ENCODE results near the gene PRPF40B. TPM values are rescaled to one million over a fixed set of nuclear protein-coding genes. Genes with fewer than 3 reads are reported as not detected.

Gene PRPF40B
- total RNA-seq, 1 donor: 10.5 TPM

GRCh38 chr12:49612210-49612609 lies 11.2 kb upstream of the PRPF40B start:
- no peak for DNase-seq (ENCODE audit: low read depth)
- TF ChIP-seq CTCF (IDR thresholded peaks at IDR 0.05; ENCODE audit: insufficient read depth, low read length): no peak
- no peak overlapping the region for H3K4me3 ChIP-seq (ENCODE audit: low read depth, low read length)

GRCh38 chr12:49615725-49616124 lies 7.6 kb upstream of the PRPF40B start:
- peak; percentile 42 for DNase-seq (ENCODE audit: low read depth)
- TF ChIP-seq CTCF (IDR thresholded peaks at IDR 0.05; ENCODE audit: insufficient read depth, low read length): no peak
- H3K4me3 ChIP-seq (ENCODE audit: low read depth, low read length): no peak overlapping the region

GRCh38 chr12:49616533-49617219 lies 6.7 kb upstream of the PRPF40B start:
- TF ChIP-seq CTCF (IDR thresholded peaks at IDR 0.05; ENCODE audit: insufficient read depth, low read length): no peak
- peak; percentile 26 for DNase-seq (ENCODE audit: low read depth)

GRCh38 chr12:49618576-49618975 lies 4.8 kb upstream of the PRPF40B start:
- DNase-seq (ENCODE audit: low read depth): no peak
- TF ChIP-seq CTCF (IDR thresholded peaks at IDR 0.05; ENCODE audit: insufficient read depth, low read length): no peak
- H3K4me3 ChIP-seq (ENCODE audit: low read depth, low read length): no peak overlapping the region

More at GRCh38 chr12:49616533-49617219, 6.7 kb upstream of the PRPF40B start:
- no peak overlapping the region for H3K4me3 ChIP-seq (ENCODE audit: low read depth, low read length)

- no peak for TF ChIP-seq CTCF (IDR thresholded peaks at IDR 0.05; ENCODE audit: insufficient read depth, low read length)
- DNase-seq (ENCODE audit: low read depth): peak; percentile 35
- no peak overlapping the region for H3K4me3 ChIP-seq (ENCODE audit: low read depth, low read length)
Measured at GRCh38 chr12:49619286-49619685, 4.1 kb upstream of the PRPF40B start.

- DNase-seq (ENCODE audit: low read depth): no peak
- no peak for TF ChIP-seq CTCF (IDR thresholded peaks at IDR 0.05; ENCODE audit: insufficient read depth, low read length)
- H3K4me3 ChIP-seq (ENCODE audit: low read depth, low read length): peak overlapping the region; percentile 70
Measured at GRCh38 chr12:49621651-49622500, 1.5 kb upstream of the PRPF40B start.

All from fibroblast of the aortic adventitia (primary cell).